Activated naive CD8-positive, alpha-beta T cell treated with anti-CD3 and anti-CD28 coated beads, Interleukin-2, amount 10 ng/mL, durations not matched to agents 7 days and 5 days (primary cell): ENCODE measurements around the gene JDP2. TPM values are rescaled to one million over a fixed set of nuclear protein-coding genes. Genes with fewer than 3 reads are reported as not detected.
A peak's percentile ranks its signal among the peaks of the same experiment; 100 is the strongest.

Experiments
- ATAC-seq: fragments of 150-1000 bp; cut with Tn5 transposase; one replicate; pipeline ENCODE4 v1.10.0; 2021; ENCODE audit warnings: low read depth, moderate library complexity
- POLR2A ChIA-PET: fragments of 350-600 bp; sonication (Branson Sonifier 250); formaldehyde crosslinking; loops from one replicate; lab custom pipeline; 2021; ENCODE audit warnings: antibody characterized with exemption; lab: Charles Lee
- DNase-seq: peaks from one replicate; pipeline ENCODE4 v3.0.0; 2021
- H3K27ac Mint-ChIP-seq: one replicate; pipeline ENCODE4 v1.8.0; 2022; ENCODE audit warnings: mild to moderate bottlenecking, mixed read lengths
- H3K27me3 Mint-ChIP-seq: one replicate; pipeline ENCODE4 v1.8.0; 2022; ENCODE audit warnings: mild to moderate bottlenecking, moderate library complexity, mixed read lengths
- H3K36me3 Mint-ChIP-seq: one replicate; pipeline ENCODE4 v1.8.0; 2021; ENCODE audit warnings: mild to moderate bottlenecking, mixed read lengths
- H3K4me1 Mint-ChIP-seq: one replicate; pipeline ENCODE4 v1.8.0; 2021; ENCODE audit warnings: mixed read lengths
- H3K4me3 Mint-ChIP-seq: one replicate; pipeline ENCODE4 v1.8.0; 2022; ENCODE audit warnings: mild to moderate bottlenecking, moderate library complexity, mixed read lengths
- H3K9me3 Mint-ChIP-seq: one replicate; pipeline ENCODE4 v1.8.0; 2021; ENCODE audit warnings: mixed read lengths
- total RNA-seq, 2 experiments: library from RNA; stranded (reverse); gene quantifications; one replicate each; pipeline ENCODE4 v1.2.3, GENCODE V29; 2021

The JDP2 gene
- total RNA-seq, 2 experiments from 2014 or later = 1.6 to 3.0 TPM

DNA sequence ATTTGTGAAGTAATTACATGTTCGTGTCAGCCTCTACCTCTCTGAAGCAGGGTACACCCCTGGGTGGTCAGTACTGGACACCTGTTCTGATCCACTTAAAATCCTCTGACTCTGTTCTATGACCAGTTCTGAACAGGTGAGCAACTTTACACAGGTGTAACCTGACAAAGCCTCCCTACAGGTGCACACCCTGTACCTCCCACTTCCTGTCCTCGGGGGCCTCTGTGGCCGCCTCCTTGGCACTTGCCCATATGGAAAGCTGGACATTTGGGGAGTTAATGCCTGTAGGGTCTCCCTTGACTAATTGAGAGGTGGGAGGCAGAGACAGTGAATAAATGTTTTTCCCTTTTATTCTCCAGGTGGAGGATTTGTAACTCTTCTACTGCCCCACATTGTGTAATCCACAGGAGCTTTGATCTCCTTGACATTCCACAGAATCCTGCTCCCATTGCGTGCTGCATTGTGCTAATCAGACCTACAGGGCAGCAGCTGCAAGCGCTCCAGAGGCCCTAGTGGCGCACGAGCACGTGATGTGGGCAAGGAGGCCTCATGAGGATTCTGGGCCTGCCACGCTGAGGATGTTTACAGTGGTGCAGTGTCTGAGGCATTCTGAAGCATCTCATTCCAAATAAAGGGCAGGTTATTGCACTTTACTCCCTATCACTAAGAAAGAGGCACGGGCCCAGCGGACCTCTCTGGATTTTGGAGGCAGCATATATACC is 48.6 kb downstream of the JDP2 start:
- Mint-ChIP-seq H3K4me3 (no peak overlapping the region), H3K27me3 (no peaks in the 10 kb centered on the region), H3K9me3 (no peaks in the 10 kb centered on the region), H3K27ac (no peak overlapping the region), H3K36me3 (no peaks in the 10 kb centered on the region), H3K4me1 (peaks cover 3% of the 10 kb centered on the region)
- ATAC-seq = no peak
- DNase-seq = no peak
- POLR2A ChIA-PET = interaction anchor here (0.7 kb wide), 1 partner anchor 162 kb away, joined by 3 read pairs; no protein-coding TSS in a partner anchor

GRCh38 chr14:75477881-75478280 is 50.1 kb downstream of the JDP2 start:
- H3K4me1 Mint-ChIP-seq = peaks cover 2% of the 10 kb centered on the region
- no peak overlapping the region for H3K4me3 Mint-ChIP-seq
- H3K27ac Mint-ChIP-seq = no peak overlapping the region
- ATAC-seq (no peak), DNase-seq (no peak)
- peaks cover 3% of the 10 kb centered on the region for H3K27me3 Mint-ChIP-seq
- POLR2A ChIA-PET = interaction anchor here (0.6 kb wide), 1 partner anchor 254 kb away, joined by 4 read pairs; no protein-coding TSS in a partner anchor
- H3K9me3 Mint-ChIP-seq = no peaks in the 10 kb centered on the region
- H3K36me3 Mint-ChIP-seq = no peaks in the 10 kb centered on the region

GRCh38 chr14:75479770-75480600 is 52.2 kb downstream of the JDP2 start:
- no peak for ATAC-seq
- Mint-ChIP-seq H3K4me3 (no peak overlapping the region), H3K27ac (no peak overlapping the region), H3K36me3 (no peaks in the 10 kb centered on the region), H3K9me3 (no peaks in the 10 kb centered on the region), H3K4me1 (peaks cover 2% of the 10 kb centered on the region), H3K27me3 (peaks cover 4% of the 10 kb centered on the region)
- no peak for DNase-seq
- POLR2A ChIA-PET = interaction anchor here (0.7 kb wide), 1 partner anchor 165 kb away, joined by 3 read pairs; no protein-coding TSS in a partner anchor

DNA sequence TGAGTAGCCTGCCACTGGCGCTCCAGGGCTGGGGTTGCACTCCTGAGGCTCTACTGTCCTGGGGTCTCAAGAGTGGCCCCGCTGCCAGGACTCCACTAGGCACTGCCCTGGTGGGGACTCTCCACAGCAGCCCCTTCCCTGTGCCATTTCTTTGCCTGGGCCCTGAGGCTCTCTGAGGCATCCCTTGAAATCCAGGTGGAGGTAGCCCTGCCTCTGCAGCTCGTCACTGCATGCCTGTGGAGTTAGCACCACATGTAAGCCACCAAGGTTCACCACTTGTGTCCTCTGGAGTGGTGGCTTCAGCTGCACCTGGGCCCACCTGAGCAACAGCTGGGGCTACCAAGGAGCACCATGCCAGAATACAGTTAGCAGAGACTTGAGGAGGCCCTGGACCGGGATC is 54.5 kb downstream of the JDP2 start:
- ATAC-seq = no peak
- Mint-ChIP-seq H3K4me3 (no peak overlapping the region), H3K27ac (no peak overlapping the region)

GRCh38 chr14:75484711-75485429 is 57.0 kb downstream of the JDP2 start:
- Mint-ChIP-seq H3K4me3 (no peak overlapping the region), H3K27me3 (peaks cover 4% of the 10 kb centered on the region), H3K27ac (no peak overlapping the region), H3K4me1 (peaks cover 19% of the 10 kb centered on the region), H3K9me3 (peaks cover 2% of the 10 kb centered on the region), H3K36me3 (no peaks in the 10 kb centered on the region)
- ATAC-seq (no peak), DNase-seq (no peak)
- POLR2A ChIA-PET = no interaction called here

More for the DNA sequence above, 54.5 kb downstream of the JDP2 start:
- Mint-ChIP-seq H3K9me3 (peaks cover 2% of the 10 kb centered on the region), H3K27me3 (peaks cover 4% of the 10 kb centered on the region), H3K4me1 (peaks cover 13% of the 10 kb centered on the region), H3K36me3 (no peaks in the 10 kb centered on the region)
- DNase-seq = no peak
- POLR2A ChIA-PET = interaction anchor here (0.6 kb wide), 1 partner anchor 376 kb away, joined by 4 read pairs; no protein-coding TSS in a partner anchor

- Mint-ChIP-seq H3K4me3 (no peak overlapping the region), H3K9me3 (peaks cover 2% of the 10 kb centered on the region), H3K36me3 (no peaks in the 10 kb centered on the region), H3K27me3 (peaks cover 8% of the 10 kb centered on the region), H3K27ac (peak overlapping the region; percentile 13), H3K4me1 (peaks cover 19% of the 10 kb centered on the region)
- POLR2A ChIA-PET = interaction anchor here (0.6 kb wide), 1 partner anchor 149 kb away, joined by 3 read pairs; no protein-coding TSS in a partner anchor
- no peak for DNase-seq
- no peak for ATAC-seq
Observed at GRCh38 chr14:75486318-75486717, 58.5 kb downstream of the JDP2 start.

GRCh38 chr14:75487155-75487671 is 59.4 kb downstream of the JDP2 start:
- no peaks in the 10 kb centered on the region for H3K36me3 Mint-ChIP-seq
- peaks cover 5% of the 10 kb centered on the region for H3K27me3 Mint-ChIP-seq
- no peak for DNase-seq
- H3K4me3 Mint-ChIP-seq = peak overlapping the region; percentile 35
- ATAC-seq = peak; percentile 82
- H3K4me1 Mint-ChIP-seq = peaks cover 19% of the 10 kb centered on the region
- H3K27ac Mint-ChIP-seq = peak overlapping the region; percentile 69
- POLR2A ChIA-PET = interaction anchor here (1.0 to 2.7 kb wide), 2 partner anchors 34 to 68 kb away, joined by 3 to 8 read pairs; no protein-coding TSS in a partner anchor
- peaks cover 2% of the 10 kb centered on the region for H3K9me3 Mint-ChIP-seq

DNA sequence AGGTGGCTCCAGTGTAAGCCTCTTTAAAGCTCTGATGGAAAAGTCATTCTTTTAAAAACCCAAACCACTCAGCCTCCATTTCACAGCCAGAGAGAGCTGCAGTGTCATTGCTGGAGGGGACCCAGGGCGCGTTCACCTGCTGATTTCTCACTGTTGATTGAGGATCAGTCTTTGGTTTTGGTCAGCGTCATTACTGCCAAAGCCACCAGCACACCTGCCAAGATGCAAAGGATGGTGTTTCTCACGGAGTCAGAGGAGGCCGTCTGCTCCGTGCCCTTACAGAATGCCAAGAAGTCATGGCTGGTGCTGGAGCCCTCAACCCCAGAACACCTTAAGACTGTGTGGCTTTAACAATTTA is 61.6 kb downstream of the JDP2 start:
- H3K4me1 Mint-ChIP-seq = peaks cover 19% of the 10 kb centered on the region
- DNase-seq = no peak

GRCh38 chr14:75491376-75491978 is 63.7 kb downstream of the JDP2 start:
- DNase-seq (no peak), ATAC-seq (no peak)
- H3K27me3 Mint-ChIP-seq = peaks cover 3% of the 10 kb centered on the region
- POLR2A ChIA-PET = interaction anchor here (1.0 kb wide), 1 partner anchor 233 kb away, joined by 3 read pairs; no protein-coding TSS in a partner anchor
- H3K4me3 Mint-ChIP-seq = no peak overlapping the region
- no peak overlapping the region for H3K27ac Mint-ChIP-seq
- peaks cover 21% of the 10 kb centered on the region for H3K4me1 Mint-ChIP-seq
- no peaks in the 10 kb centered on the region for H3K9me3 Mint-ChIP-seq
- no peaks in the 10 kb centered on the region for H3K36me3 Mint-ChIP-seq

More for the DNA sequence above, 61.6 kb downstream of the JDP2 start:
- H3K36me3 Mint-ChIP-seq = no peaks in the 10 kb centered on the region
- POLR2A ChIA-PET = interaction anchor here (1.2 to 2.7 kb wide), 4 partner anchors 33 to 181 kb away, joined by 3 to 8 read pairs (median 5); partner anchors contain the start of gene BATF
- no peak for ATAC-seq
- H3K9me3 Mint-ChIP-seq = peaks cover 2% of the 10 kb centered on the region
- H3K27ac Mint-ChIP-seq = peak overlapping the region; percentile 46
- no peak overlapping the region for H3K4me3 Mint-ChIP-seq
- H3K27me3 Mint-ChIP-seq = peaks cover 3% of the 10 kb centered on the region

GRCh38 chr14:75492832-75493591 is 65.2 kb downstream of the JDP2 start:
- no peak for ATAC-seq
- H3K27ac Mint-ChIP-seq = no peak overlapping the region
- peaks cover 23% of the 10 kb centered on the region for H3K4me1 Mint-ChIP-seq
- no peaks in the 10 kb centered on the region for H3K9me3 Mint-ChIP-seq
- no peaks in the 10 kb centered on the region for H3K36me3 Mint-ChIP-seq
- peaks cover 3% of the 10 kb centered on the region for H3K27me3 Mint-ChIP-seq
- no peak for DNase-seq
- no peak overlapping the region for H3K4me3 Mint-ChIP-seq
- POLR2A ChIA-PET = no interaction called here

DNA sequence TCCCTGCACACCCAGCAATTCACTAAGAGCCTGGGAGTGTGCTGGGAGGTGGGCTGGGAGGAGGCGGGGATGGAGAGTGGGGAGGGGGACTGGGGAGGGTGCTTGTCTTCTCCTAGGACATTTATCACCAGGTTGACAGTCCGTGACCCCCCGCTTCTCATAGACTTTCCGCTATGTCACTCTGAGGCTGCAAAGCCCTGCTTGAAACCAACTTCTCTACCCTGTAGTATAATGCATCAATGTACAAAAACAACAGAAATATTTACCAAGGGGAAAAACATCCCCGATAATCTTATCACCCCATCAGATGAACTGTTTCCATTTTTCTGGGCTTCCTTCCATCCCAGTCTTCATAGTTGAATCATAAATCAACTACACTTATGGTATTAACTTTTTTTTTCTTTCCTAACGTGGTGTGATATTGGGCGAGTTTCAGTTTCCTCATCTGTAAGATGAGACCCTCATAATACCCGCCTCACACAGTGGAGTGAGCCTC is 65.8 kb downstream of the JDP2 start:
- POLR2A ChIA-PET = no interaction called here
- Mint-ChIP-seq H3K4me1 (peaks cover 23% of the 10 kb centered on the region), H3K4me3 (no peak overlapping the region), H3K27ac (no peak overlapping the region), H3K9me3 (no peaks in the 10 kb centered on the region), H3K36me3 (no peaks in the 10 kb centered on the region), H3K27me3 (peaks cover 3% of the 10 kb centered on the region)
- DNase-seq (no peak), ATAC-seq (no peak)
